H1 (cell line): Measurements from ENCODE around the gene DBH. TPM values are rescaled to one million over a fixed set of nuclear protein-coding genes. Genes with fewer than 3 reads are reported as not detected.

Experiments
- CTCF ChIA-PET: fragments of 300-600 bp; sonication (Branson Sonifier 250); formaldehyde crosslinking; loops from one replicate; lab custom pipeline; 2021; ENCODE audit not compliant: partially characterized antibody; lab: Charles Lee
- POLR2A ChIA-PET: fragments of 300-600 bp; sonication (Branson Sonifier 250); formaldehyde crosslinking; loops from one replicate; lab custom pipeline; 2021; ENCODE audit warnings: inconsistent platforms; ENCODE audit not compliant: partially characterized antibody; lab: Charles Lee
- DNase-seq, 2 experiments: peaks; one replicate each; pipeline versions ENCODE4 v3.0.0 to v3.0.0-alpha.2; 2010 to 2022; ENCODE audit warnings: low spot score in 2 of 2, low read depth in 1 of 2, mixed read lengths in 1 of 2
- FAIRE-seq: peaks from 2 replicates; lab custom pipeline; 2011; peaks lifted over from hg19 to GRCh38; lab: Jason Lieb, UNC
- H2AFZ ChIP-seq: 2 replicates; pipeline ENCODE4 v1.8.1; 2012; ENCODE audit warnings: low read length, inconsistent platforms
- H2AK5ac ChIP-seq: 2 replicates; pipeline ENCODE4 v1.6.1; 2013; ENCODE audit warnings: low read depth, low read length
- H2BK120ac ChIP-seq: replicated peaks from 2 replicates; pipeline ENCODE3; 2013; ENCODE audit warnings: low read depth, low read length, inconsistent platforms
- H2BK12ac ChIP-seq: 2 replicates; pipeline ENCODE4 v1.6.1; 2013; ENCODE audit warnings: low read depth, low read length
- H2BK15ac ChIP-seq: 2 replicates; pipeline ENCODE4 v1.6.1; 2013; ENCODE audit warnings: low read length
- H2BK20ac ChIP-seq: 2 replicates; pipeline ENCODE4 v1.6.1; 2013; ENCODE audit warnings: low read length
- H2BK5ac ChIP-seq: 2 replicates; pipeline ENCODE4 v1.6.1; 2013; ENCODE audit warnings: low read depth, low read length
- H3K14ac ChIP-seq: 2 replicates; pipeline ENCODE4 v1.6.1; 2013; ENCODE audit warnings: inconsistent platforms; ENCODE audit not compliant: insufficient read length
- H3K18ac ChIP-seq: 2 replicates; pipeline ENCODE4 v1.6.1; 2013; ENCODE audit warnings: low read length; ENCODE audit errors: extremely low read depth
- H3K23ac ChIP-seq: 2 replicates; pipeline ENCODE4 v1.6.1; 2013; ENCODE audit warnings: inconsistent platforms; ENCODE audit not compliant: insufficient read length
- H3K23me2 ChIP-seq: 2 replicates; pipeline ENCODE4 v1.6.1; 2013; ENCODE audit warnings: low read depth, low read length
- H3K27ac ChIP-seq: 2 replicates; pipeline ENCODE4 v1.6.1; 2011; ENCODE audit warnings: low read depth, low read length, inconsistent platforms
- H3K27me3 ChIP-seq, 4 experiments: replicated peaks in 1 of 4; 1 replicate in 1 of 4; 2 replicates in 3 of 4; pipeline versions ENCODE4 v1.6.1 to v1.8.1; 2011 to 2013; ENCODE audit warnings: low read length in 3 of 4, mild to moderate bottlenecking in 3 of 4, inconsistent platforms in 2 of 4, mixed read lengths in 2 of 4, moderate library complexity in 1 of 4; ENCODE audit not compliant: control insufficient read depth in 3 of 4, insufficient read depth in 3 of 4; ENCODE audit errors: extremely low read depth in 1 of 4
- H3K36me3 ChIP-seq, 4 experiments: 2 replicates each; pipeline versions ENCODE4 v1.6.1 to v1.8.1; 2011 to 2013; ENCODE audit warnings: mild to moderate bottlenecking in 4 of 4, low read length in 3 of 4, moderate library complexity in 2 of 4, control low read depth in 1 of 4, inconsistent platforms in 1 of 4; ENCODE audit not compliant: insufficient read depth in 4 of 4, control insufficient read depth in 2 of 4
- H3K4ac ChIP-seq: replicated peaks from 2 replicates; pipeline ENCODE3; 2013; ENCODE audit warnings: low read length, low read depth, mixed read lengths, inconsistent platforms; ENCODE audit not compliant: insufficient read length
- H3K4me1 ChIP-seq, 4 experiments: replicated peaks in 1 of 4; 1 replicate in 1 of 4; 2 replicates in 3 of 4; pipeline versions ENCODE4 v1.6.1 to v1.8.1; 2011 to 2013; ENCODE audit warnings: low read length in 3 of 4, inconsistent platforms in 2 of 4, mixed read lengths in 1 of 4; ENCODE audit not compliant: insufficient read depth in 4 of 4, control insufficient read depth in 3 of 4
- H3K4me2 ChIP-seq, 2 experiments: 2 replicates each; pipeline versions ENCODE4 v1.6.1 to v1.8.1; 2011 to 2013; ENCODE audit warnings: low read depth in 2 of 2, low read length in 2 of 2, control low read depth in 1 of 2, inconsistent platforms in 1 of 2, mild to moderate bottlenecking in 1 of 2; ENCODE audit not compliant: insufficient read depth in 1 of 2
- H3K4me3 ChIP-seq, 4 experiments: fragments of 200-600, 300-600 bp in 1 of 4; sonication (generic), shearing (Covaris generic), sonication (Bioruptor Twin) in 1 of 4; 2 replicates each; pipeline versions ENCODE4 v1.5.1 to v1.8.1; 2011 to 2016; ENCODE audit warnings: low read length in 4 of 4, low read depth in 3 of 4, control low read depth in 2 of 4, inconsistent platforms in 2 of 4, mild to moderate bottlenecking in 2 of 4, mixed read lengths in 1 of 4, moderate library complexity in 1 of 4; ENCODE audit not compliant: insufficient read depth in 2 of 4; ENCODE audit errors: extremely low read depth in 1 of 4
- H3K56ac ChIP-seq: replicated peaks from 2 replicates; pipeline ENCODE3; 2013; ENCODE audit warnings: low read depth, mild to moderate bottlenecking, mixed read lengths, low read length, inconsistent platforms; ENCODE audit not compliant: insufficient read length
- H3K79me1 ChIP-seq: 2 replicates; pipeline ENCODE4 v1.6.1; 2013; ENCODE audit warnings: low read depth, low read length, control low read depth
- H3K79me2 ChIP-seq, 2 experiments: 2 replicates each; pipeline versions ENCODE4 v1.6.1 to v1.8.1; 2012 to 2013; ENCODE audit warnings: low read length in 2 of 2, mild to moderate bottlenecking in 2 of 2, inconsistent platforms in 1 of 2; ENCODE audit not compliant: insufficient read depth in 2 of 2, control insufficient read depth in 1 of 2
- H3K9ac ChIP-seq, 4 experiments: replicated peaks in 1 of 4; 1 replicate in 1 of 4; 2 replicates in 3 of 4; pipeline versions ENCODE4 v1.6.1 to v1.8.1; 2011 to 2013; ENCODE audit warnings: low read depth in 3 of 4, low read length in 3 of 4, control low read depth in 2 of 4, mild to moderate bottlenecking in 2 of 4, moderate library complexity in 2 of 4, inconsistent platforms in 1 of 4; ENCODE audit errors: extremely low read depth in 1 of 4
- H3K9me3 ChIP-seq, 2 experiments: 2 replicates each; pipeline versions ENCODE4 v1.6.1 to v1.8.1; 2012 to 2013; ENCODE audit warnings: mild to moderate bottlenecking in 2 of 2, moderate library complexity in 2 of 2, control low read depth in 1 of 2, inconsistent platforms in 1 of 2, low read depth in 1 of 2, low read length in 1 of 2, mixed read lengths in 1 of 2; ENCODE audit not compliant: insufficient read depth in 2 of 2
- H4K20me1 ChIP-seq, 2 experiments: replicated peaks in 1 of 2; 2 replicates each; pipeline versions ENCODE3 to v1.8.1; 2011 to 2013; ENCODE audit warnings: inconsistent platforms in 2 of 2, low read length in 2 of 2, mild to moderate bottlenecking in 1 of 2; ENCODE audit not compliant: insufficient read depth in 2 of 2, control insufficient read depth in 1 of 2
- H4K5ac ChIP-seq: 2 replicates; pipeline ENCODE4 v1.6.1; 2013; ENCODE audit warnings: low read length, low read depth, mixed read lengths, inconsistent platforms; ENCODE audit not compliant: insufficient read length
- H4K8ac ChIP-seq: 2 replicates; pipeline ENCODE4 v1.8.0; 2013; ENCODE audit warnings: mild to moderate bottlenecking, moderate library complexity, low read length, inconsistent platforms; ENCODE audit not compliant: insufficient read depth; ENCODE audit errors: extremely low read depth
- H4K91ac ChIP-seq: replicated peaks from 2 replicates; pipeline ENCODE3; 2013; ENCODE audit warnings: low read length, mixed read lengths, inconsistent platforms; ENCODE audit not compliant: insufficient read length
- ASH2L ChIP-seq: fragments of 200-600, 300-600 bp; sonication (generic); IDR thresholded peaks from one replicate; pipeline ENCODE4 v1.7.1; 2017; ENCODE audit warnings: low read length
- ATF3 ChIP-seq: IDR thresholded peaks from 2 replicates; pipeline ENCODE4 v1.6.1; 2011; ENCODE audit warnings: low read depth, mild to moderate bottlenecking, low read length; ENCODE audit not compliant: insufficient read depth
- BRCA1 ChIP-seq: IDR thresholded peaks from 2 replicates; pipeline ENCODE4 v1.6.1; 2012; ENCODE audit warnings: low read depth, low read length, improper control_type of control experiment
- E2F6 ChIP-seq: IDR thresholded peaks from 2 replicates; pipeline ENCODE4 v1.6.1; 2012; ENCODE audit warnings: inconsistent platforms
- GABPA ChIP-seq: IDR thresholded peaks from 2 replicates; pipeline ENCODE4 v1.6.1; 2011; ENCODE audit warnings: mild to moderate bottlenecking, low read length, moderate library complexity, borderline replicate concordance; ENCODE audit not compliant: insufficient read depth
- JUN ChIP-seq: IDR thresholded peaks from 2 replicates; pipeline ENCODE4 v1.6.1; 2011; ENCODE audit warnings: low read depth, mild to moderate bottlenecking, improper control_type of control experiment, low read length
- KDM1A ChIP-seq: fragments of 200-600, 300-600 bp; sonication (generic); IDR thresholded peaks from 2 replicates; pipeline ENCODE4 v1.7.1; 2016; ENCODE audit warnings: mild to moderate bottlenecking, low read length, borderline replicate concordance
- MAFK ChIP-seq: IDR thresholded peaks from 2 replicates; pipeline ENCODE4 v1.6.1; 2012; ENCODE audit warnings: low read depth, mild to moderate bottlenecking, improper control_type of control experiment, low read length
- MAX ChIP-seq: IDR thresholded peaks from 2 replicates; pipeline ENCODE4 v1.6.1; 2012; ENCODE audit warnings: inconsistent platforms
- SP1 ChIP-seq: IDR thresholded peaks from 2 replicates; pipeline ENCODE4 v1.6.1; 2011; ENCODE audit warnings: low read depth, low read length
- SP4 ChIP-seq: IDR thresholded peaks from 2 replicates; pipeline ENCODE4 v1.6.1; 2012; ENCODE audit warnings: low read length, inconsistent platforms
- WGBS, 2 experiments: shearing (Covaris generic) in 1 of 2; methylation state at CpG; one replicate each; pipeline versions ENCODE4 v1.1.6 to v1.1.7; 2013 to 2015; ENCODE audit warnings: low lambda C conversion rate in 2 of 2, mixed read lengths in 2 of 2, inconsistent platforms in 1 of 2, low coverage in 1 of 2, missing lambda C conversion rate in 1 of 2; ENCODE audit not compliant: insufficient replicate concordance in 2 of 2, insufficient coverage in 1 of 2, insufficient read length in 1 of 2; ENCODE audit errors: extremely low coverage in 1 of 2, missing lambda C conversion rate in 1 of 2; 5-methylcytosine and 5-hydroxymethylcytosine counted together
- polyA plus RNA-seq, 7 experiments: library from polyadenylated mRNA; depleted of rRNA in 3 of 7; stranded (reverse) in 5 of 7; unstranded in 2 of 7; fragments of >200 nt in 5 of 7; fragments of 200-250 nt in 2 of 7; gene quantifications; 1 replicate in 5 of 7; 2 replicates in 1 of 7; 4 replicates in 1 of 7; pipeline versions ENCODE4 v1.2.1 to v1.2.3, GENCODE V29; 2011 to 2013; ENCODE audit warnings: missing spikeins in 2 of 7, mixed read lengths in 2 of 7
- total RNA-seq: library from RNA; stranded (reverse); fragmentation: NEBNext Ultra II Directional; extraction: Animal tissue kit (Norgen Biotek cat#: 25700); gene quantifications from 2 replicates; pipeline ENCODE4 v1.2.1, GENCODE V29; 2021

Gene DBH
- total and polyA plus RNA-seq, 2 of the 8 experiments (the other 6 are each of a cell fraction or from before 2014, with no cell fraction given): 0.18 TPM; not detected in 1

- peak overlapping the region; percentile 80 for H4K91ac ChIP-seq
- no peak overlapping the region for H3K4me2 ChIP-seq
- no peaks in the 10 kb centered on the region for H3K79me1 ChIP-seq
- 0 out of 2 replicates have a peak overlapping the region, but pooled peaks have one; percentile 35 for H4K8ac ChIP-seq
- H3K27ac ChIP-seq: no peak overlapping the region
- H2AFZ ChIP-seq: no peak overlapping the region
- H3K36me3 ChIP-seq: no peaks in the 10 kb centered on the region
- no peaks in the 10 kb centered on the region for H3K79me2 ChIP-seq
- H2BK15ac ChIP-seq: peak overlapping the region; percentile 16; the same call in 1 of the 2 replicates
- no peaks in the 10 kb centered on the region for H3K27me3 ChIP-seq
- POLR2A ChIA-PET: interaction anchor here (1.2 kb wide), 1 partner anchor 12 kb away, joined by 3 read pairs; no protein-coding TSS in a partner anchor
- CTCF ChIA-PET: interaction anchor here (1.1 kb wide), 2 partner anchors 17 to 40 kb away, joined by 3 to 7 read pairs; no protein-coding TSS in a partner anchor
- no peak overlapping the region for H3K4me3 ChIP-seq
- H3K4ac ChIP-seq: peak overlapping the region; percentile 69
- DNase-seq (peak in 1 of 2 experiments; percentile 59), FAIRE-seq (no peak)
- no peak overlapping the region for H3K14ac ChIP-seq
- H3K23ac ChIP-seq: no peak overlapping the region
- H2BK12ac ChIP-seq: peak overlapping the region; percentile 50; the same call in 1 of the 2 replicates
- no peaks in the 10 kb centered on the region; a peak in 1 of 4 replicates for H3K9me3 ChIP-seq
- H3K18ac ChIP-seq: no peak overlapping the region; the same call in 1 of the 2 replicates
- H2BK5ac ChIP-seq: no peak overlapping the region
- 65% methylated on average over 12 of the region's 16 CpGs; no CpG with 5 or more reads in 1 of the 2 experiments for WGBS, 2 experiments
- H3K23me2 ChIP-seq: no peaks in the 10 kb centered on the region
- H2AK5ac ChIP-seq: 0 out of 2 replicates have a peak overlapping the region, but pooled peaks have one; percentile 9
- no peak overlapping the region for H3K9ac ChIP-seq
- peak overlapping the region; percentile 5 for H4K5ac ChIP-seq
- H3K56ac ChIP-seq: no peak overlapping the region
- H3K4me1 ChIP-seq: peaks cover 0 to 5% (median 0%) of the 10 kb centered on the region in 4 experiments; a peak in 4 of 7 replicates
- TF ChIP-seq SP4 (no peak), ATF3 (no peak), BRCA1 (no peak), SP1 (no peak), JUN (no peak), MAFK (no peak), GABPA (no peak), ASH2L (no peak), KDM1A (no peak), MAX (peak; percentile 36; the same call in 1 of the 2 replicates), E2F6 (0 out of 2 replicates have a peak, but pooled peaks have one; percentile 18)
- H2BK20ac ChIP-seq: no peak overlapping the region
- H2BK120ac ChIP-seq: no peak overlapping the region
- no peaks in the 10 kb centered on the region for H4K20me1 ChIP-seq
Measured at GRCh38 chr9:133669182-133669801, 33.1 kb downstream of the DBH start.
